HEK293T (cell line): Measurements from ENCODE around the gene MAST3.

Source experiments
- ARNT ChIP-seq: fragments of 450-650 bp; IDR thresholded peaks from 2 replicates; pipeline ENCODE4 v1.6.1; 2017; ENCODE audit warnings: mild to moderate bottlenecking
- FOXA1 ChIP-seq: fragments of 450-650 bp; IDR thresholded peaks from 2 replicates; pipeline ENCODE4 v1.6.1; 2016; ENCODE audit warnings: mild to moderate bottlenecking
- FOXM1 ChIP-seq: fragments of 450-650 bp; IDR thresholded peaks from 2 replicates; pipeline ENCODE4 v1.6.1; 2017; ENCODE audit warnings: mild to moderate bottlenecking, borderline replicate concordance
- SP1 ChIP-seq: fragments of 450-650 bp; IDR thresholded peaks from 2 replicates; pipeline ENCODE4 v1.6.1; 2017
- TARDBP ChIP-seq: fragments of 450-650 bp; IDR thresholded peaks from 2 replicates; pipeline ENCODE4 v1.6.1; 2016

DNA sequence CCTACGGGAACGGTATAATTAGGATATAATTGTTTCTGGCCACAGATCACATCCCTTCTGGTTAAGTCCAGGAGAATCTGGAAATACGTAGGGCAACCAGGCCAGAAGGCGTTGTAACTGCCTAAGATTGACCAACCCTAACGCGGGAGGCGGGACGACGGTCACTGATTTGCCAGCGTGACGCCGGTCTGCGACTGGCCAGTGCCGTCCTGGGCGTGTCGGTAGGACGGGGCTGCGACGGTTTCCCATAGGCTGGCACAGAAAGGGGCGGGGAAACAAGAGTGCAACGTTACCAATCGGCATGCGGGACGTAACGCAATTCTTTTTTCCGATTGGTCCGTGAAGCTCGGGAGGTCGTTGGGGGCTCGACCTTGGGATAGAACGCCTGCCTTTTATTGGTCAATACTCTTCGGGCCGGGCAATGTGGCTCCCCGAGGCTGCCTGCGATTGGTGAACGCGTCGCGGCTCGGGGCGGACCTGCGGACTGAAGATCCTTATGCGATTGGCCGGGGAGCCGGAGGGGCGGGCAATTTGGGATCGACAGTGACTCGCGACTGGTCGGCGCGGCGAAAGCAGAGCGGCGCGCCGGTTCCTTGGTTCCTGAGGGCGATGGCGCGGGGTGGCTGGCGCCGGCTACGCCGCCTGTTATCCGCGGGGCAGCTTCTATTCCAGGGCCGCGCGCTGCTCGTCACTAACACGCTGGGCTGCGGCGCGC lies 95.3 kb downstream of the MAST3 start, which contains the start of gene MPV17L2:
- no peak for TF ChIP-seq FOXA1
- no peak for TF ChIP-seq TARDBP
- TF ChIP-seq ARNT = no peak
- peak; percentile 95 for TF ChIP-seq SP1
- no peak for TF ChIP-seq FOXM1
